ENCODE data around the gene ZNF331. TPM values are rescaled to one million over a fixed set of nuclear protein-coding genes. Genes with fewer than 3 reads are reported as not detected.
A peak's percentile ranks its signal among the peaks of the same experiment; 100 is the strongest.
"Not testable (repeated sequence)": the region's sequence is repeated elsewhere in the genome, so short reads cannot be mapped to it uniquely, and the experiment has no call there.

The ZNF331 gene
- total RNA-seq, 1 experiment from 2014 or later, result 57.2 TPM

- H3K79me2 ChIP-seq (ENCODE audit: insufficient read depth, low read length); H3K27ac Mint-ChIP-seq; H4K91ac ChIP-seq (ENCODE audit: insufficient read length, low read depth, low read length); H3K4me1 ChIP-seq (ENCODE audit: insufficient read depth, low read length); H3K79me1 ChIP-seq (ENCODE audit: insufficient read depth, low read depth, low read length, poor library complexity, severe bottlenecking); H3K27me3 ChIP-seq (ENCODE audit: insufficient read depth, low read length); H3K14ac ChIP-seq (ENCODE audit: insufficient read depth, low read length); H2BK120ac ChIP-seq (ENCODE audit: low read depth, low read length, poor library complexity, severe bottlenecking); H4K5ac ChIP-seq (ENCODE audit: insufficient read length, low read depth, low read length); H2BK15ac ChIP-seq (ENCODE audit: low read depth, low read length); H3K18ac ChIP-seq (ENCODE audit: insufficient read length, low read depth, low read length); H2BK5ac ChIP-seq (ENCODE audit: insufficient read length, low read length); H3K23ac ChIP-seq (ENCODE audit: insufficient read length, low read depth, low read length); H3K23me2 ChIP-seq (ENCODE audit: insufficient read length, low read depth, low read length, poor library complexity, severe bottlenecking); H2BK12ac ChIP-seq (ENCODE audit: insufficient read length, low read depth, low read length); H3K27ac ChIP-seq (ENCODE audit: insufficient read length, low read depth, low read length); H3K56ac ChIP-seq (ENCODE audit: insufficient read length, low read depth, low read length); H3K36me3 Mint-ChIP-seq (ENCODE audit: insufficient read depth in 1 of 3, low read depth in 3 of 3); H2BK20ac ChIP-seq (ENCODE audit: low read depth, low read length, poor library complexity, severe bottlenecking); H3K9me3 Mint-ChIP-seq; H3K4ac ChIP-seq (ENCODE audit: low read depth, low read length); H4K20me1 ChIP-seq (ENCODE audit: control insufficient read depth, insufficient read depth, insufficient read length); H2AFZ ChIP-seq (ENCODE audit: low read length); DNase-seq; H3K27me3 Mint-ChIP-seq (ENCODE audit: low read depth); H3K9ac ChIP-seq (ENCODE audit: extremely low read depth, insufficient read length, low read length); H4K8ac ChIP-seq (replicated peaks; ENCODE audit: insufficient read length, low read depth, low read length); H3K9me3 ChIP-seq (ENCODE audit: control insufficient read depth, low read depth, low read length); H2AK5ac ChIP-seq (ENCODE audit: insufficient read length, low read length); H3T11ph ChIP-seq (ENCODE audit: low read length): not testable (repeated sequence)
- peak; percentile 36 for TF ChIP-seq CTCF (conservative IDR thresholded peaks at IDR 0.05)
- Mint-ChIP-seq H3K4me1 (peaks cover 17 to 28% of the 10 kb centered on the region in 2 experiments), H3K4me3 (peak overlapping the region in 1 of 2 experiments; percentile 46; a peak in 2 of 5 replicates)
- WGBS (ENCODE audit: extremely low coverage, insufficient read length, low lambda C conversion rate), result no CpG with 5 or more reads among the region's 13 CpGs
- peak overlapping the region; percentile 12 for H3K4me2 ChIP-seq (ENCODE audit: insufficient read depth, insufficient read length, low read length)
Measured at GRCh38 chr19:53504365-53504703, 33.6 kb upstream of the ZNF331 start.

All from H9 (cell line).